HFFc6 (cell line): Measurements from ENCODE around the gene PRKAR1B. TPM values are rescaled to one million over a fixed set of nuclear protein-coding genes. Genes with fewer than 3 reads are reported as not detected.
"Not testable (repeated sequence)": the region's sequence is repeated elsewhere in the genome, so short reads cannot be mapped to it uniquely, and the experiment has no call there.

Experiments
- DNase-seq: peaks from one replicate; pipeline ENCODE4 v3.0.0-alpha.2; 2018
- H3K27ac Mint-ChIP-seq: 2 replicates; pipeline ENCODE4 v1.8.0; 2020; ENCODE audit warnings: mild to moderate bottlenecking, mixed read lengths
- H3K27me3 Mint-ChIP-seq: 2 replicates; pipeline ENCODE4 v1.8.0; 2021; ENCODE audit warnings: mild to moderate bottlenecking, moderate library complexity, mixed read lengths; ENCODE audit not compliant: insufficient read depth
- H3K36me3 Mint-ChIP-seq: 2 replicates; pipeline ENCODE4 v1.8.0; 2021; ENCODE audit warnings: low read depth, mixed read lengths
- H3K4me1 Mint-ChIP-seq: 2 replicates; pipeline ENCODE4 v1.8.0; 2020; ENCODE audit warnings: low read depth, mixed read lengths
- H3K4me3 Mint-ChIP-seq: 2 replicates; pipeline ENCODE4 v1.8.0; 2020; ENCODE audit warnings: mild to moderate bottlenecking, moderate library complexity, mixed read lengths
- H3K9me3 Mint-ChIP-seq: 2 replicates; pipeline ENCODE4 v1.8.0; 2020; ENCODE audit warnings: mild to moderate bottlenecking, mixed read lengths
- total RNA-seq, 6 experiments: library from RNA; stranded (reverse); fragmentation: NEBNext Ultra II Directional; extraction: Animal tissue kit (Norgen Biotek cat#: 25700); gene quantifications; 2 replicates in 1 of 6; 3 replicates in 5 of 6; pipeline ENCODE4 v1.2.3, GENCODE V29; 2021
- TF ChIP-seq, protein P1 (sequence below): fragments of 200-600 bp; sonication (generic); IDR thresholded peaks from 2 replicates; pipeline ENCODE4 v1.5.0; 2021; ENCODE audit warnings: antibody characterized with exemption, mild to moderate bottlenecking

Gene PRKAR1B
- total RNA-seq, 6 experiments from 2014 or later = 15.5 to 22.7 (median 17.1) TPM

DNA sequence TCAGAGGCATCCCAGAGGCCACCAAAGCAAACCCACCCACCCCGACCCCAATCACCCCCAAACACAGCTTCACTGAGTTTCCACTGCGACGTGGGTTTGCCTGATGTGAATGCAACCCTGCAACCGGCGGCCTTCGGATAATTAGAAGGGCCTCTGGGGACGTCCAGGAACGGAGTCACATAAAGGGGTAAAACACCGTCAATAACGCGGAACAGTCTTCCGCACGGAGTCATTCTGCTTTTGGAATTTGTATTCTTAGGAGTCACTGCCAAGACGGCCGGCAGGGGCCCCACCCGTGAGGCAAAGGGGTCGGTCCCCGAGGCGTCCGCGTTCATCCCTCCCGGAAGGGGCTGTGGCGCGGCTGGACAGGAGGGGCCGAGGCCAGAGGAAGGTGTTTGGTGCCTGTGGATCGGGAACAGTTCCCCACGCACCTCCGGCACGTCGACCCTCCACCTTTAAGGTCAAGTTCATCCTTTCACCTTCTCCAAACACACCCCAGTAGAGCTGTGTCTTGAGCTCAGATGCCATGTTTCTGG is 170.7 kb downstream of the PRKAR1B start:
- no peak for DNase-seq
- H3K27me3 Mint-ChIP-seq = no peaks in the 10 kb centered on the region; the same call in 1 of the 2 replicates
- H3K9me3 Mint-ChIP-seq = peaks cover 6% of the 10 kb centered on the region; the same call in 1 of the 2 replicates
- no peaks in the 10 kb centered on the region for H3K4me1 Mint-ChIP-seq
- no peak overlapping the region for H3K4me3 Mint-ChIP-seq
- no peak overlapping the region for H3K27ac Mint-ChIP-seq
- H3K36me3 Mint-ChIP-seq = no peaks in the 10 kb centered on the region
- TF ChIP-seq, protein P1, sequence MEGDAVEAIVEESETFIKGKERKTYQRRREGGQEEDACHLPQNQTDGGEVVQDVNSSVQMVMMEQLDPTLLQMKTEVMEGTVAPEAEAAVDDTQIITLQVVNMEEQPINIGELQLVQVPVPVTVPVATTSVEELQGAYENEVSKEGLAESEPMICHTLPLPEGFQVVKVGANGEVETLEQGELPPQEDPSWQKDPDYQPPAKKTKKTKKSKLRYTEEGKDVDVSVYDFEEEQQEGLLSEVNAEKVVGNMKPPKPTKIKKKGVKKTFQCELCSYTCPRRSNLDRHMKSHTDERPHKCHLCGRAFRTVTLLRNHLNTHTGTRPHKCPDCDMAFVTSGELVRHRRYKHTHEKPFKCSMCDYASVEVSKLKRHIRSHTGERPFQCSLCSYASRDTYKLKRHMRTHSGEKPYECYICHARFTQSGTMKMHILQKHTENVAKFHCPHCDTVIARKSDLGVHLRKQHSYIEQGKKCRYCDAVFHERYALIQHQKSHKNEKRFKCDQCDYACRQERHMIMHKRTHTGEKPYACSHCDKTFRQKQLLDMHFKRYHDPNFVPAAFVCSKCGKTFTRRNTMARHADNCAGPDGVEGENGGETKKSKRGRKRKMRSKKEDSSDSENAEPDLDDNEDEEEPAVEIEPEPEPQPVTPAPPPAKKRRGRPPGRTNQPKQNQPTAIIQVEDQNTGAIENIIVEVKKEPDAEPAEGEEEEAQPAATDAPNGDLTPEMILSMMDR = no peak

- Mint-ChIP-seq H3K9me3 (peaks cover 6% of the 10 kb centered on the region; the same call in 1 of the 2 replicates), H3K4me1 (no peaks in the 10 kb centered on the region), H3K4me3 (no peak overlapping the region), H3K27me3 (no peaks in the 10 kb centered on the region), H3K27ac (no peak overlapping the region), H3K36me3 (no peaks in the 10 kb centered on the region)
- TF ChIP-seq, protein P1 = no peak
- no peak for DNase-seq
These were observed 171.4 kb downstream of the PRKAR1B start for GRCh38 chr7:555551-556160.

- H3K4me3 Mint-ChIP-seq = no peak overlapping the region
- TF ChIP-seq, protein P1 = no peak
- H3K27me3 Mint-ChIP-seq = no peaks in the 10 kb centered on the region; the same call in 1 of the 2 replicates
- no peak overlapping the region for H3K27ac Mint-ChIP-seq
- H3K36me3 Mint-ChIP-seq = no peaks in the 10 kb centered on the region
- H3K4me1 Mint-ChIP-seq = no peaks in the 10 kb centered on the region
- peaks cover 6% of the 10 kb centered on the region; the same call in 1 of the 2 replicates for H3K9me3 Mint-ChIP-seq
- DNase-seq = no peak
These were observed 173.4 kb downstream of the PRKAR1B start for GRCh38 chr7:553636-554111.

GRCh38 chr7:552868-553635 is 174.0 kb downstream of the PRKAR1B start:
- no peak overlapping the region for H3K4me3 Mint-ChIP-seq
- H3K36me3 Mint-ChIP-seq = no peaks in the 10 kb centered on the region
- no peaks in the 10 kb centered on the region for H3K4me1 Mint-ChIP-seq
- TF ChIP-seq, protein P1 = no peak
- H3K27me3 Mint-ChIP-seq = no peaks in the 10 kb centered on the region; the same call in 1 of the 2 replicates
- no peak for DNase-seq
- peaks cover 6% of the 10 kb centered on the region; the same call in 1 of the 2 replicates for H3K9me3 Mint-ChIP-seq
- no peak overlapping the region for H3K27ac Mint-ChIP-seq

DNA sequence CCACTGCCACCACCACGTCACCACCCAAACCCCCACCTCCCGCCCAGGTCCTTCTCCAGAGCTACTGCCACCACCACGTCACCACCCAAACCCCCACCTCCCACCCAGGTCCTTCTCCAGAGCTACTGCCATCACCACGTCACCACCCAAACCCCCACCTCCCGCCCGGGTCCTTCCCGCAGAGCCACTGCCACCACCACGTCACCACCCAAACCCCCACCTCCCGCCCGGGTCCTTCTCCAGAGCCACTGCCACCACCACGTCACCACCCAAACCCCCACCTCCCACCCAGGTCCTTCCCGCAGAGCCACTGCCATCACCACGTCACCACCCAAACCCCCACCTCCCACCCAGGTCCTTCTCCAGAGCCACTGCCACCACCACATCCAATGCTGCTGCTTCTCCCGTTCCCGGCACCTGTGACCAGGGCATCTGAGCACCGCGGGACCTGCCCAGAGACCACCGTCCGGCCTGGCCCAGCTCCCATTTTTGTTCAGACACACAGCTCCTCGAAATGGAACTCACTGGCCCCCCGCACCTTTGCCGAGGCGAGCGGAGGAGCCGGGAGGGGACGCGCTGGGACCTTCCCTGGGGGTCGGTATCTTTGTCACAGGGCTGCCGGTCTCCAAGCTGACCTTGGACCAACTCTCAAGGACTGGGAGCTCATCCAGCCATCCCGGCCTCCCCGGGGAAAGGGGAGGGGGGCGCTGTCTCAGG is 174.8 kb downstream of the PRKAR1B start:
- H3K27ac Mint-ChIP-seq, H3K4me3 Mint-ChIP-seq, H3K36me3 Mint-ChIP-seq, H3K9me3 Mint-ChIP-seq, H3K27me3 Mint-ChIP-seq, H3K4me1 Mint-ChIP-seq, DNase-seq: not testable (repeated sequence)

DNA sequence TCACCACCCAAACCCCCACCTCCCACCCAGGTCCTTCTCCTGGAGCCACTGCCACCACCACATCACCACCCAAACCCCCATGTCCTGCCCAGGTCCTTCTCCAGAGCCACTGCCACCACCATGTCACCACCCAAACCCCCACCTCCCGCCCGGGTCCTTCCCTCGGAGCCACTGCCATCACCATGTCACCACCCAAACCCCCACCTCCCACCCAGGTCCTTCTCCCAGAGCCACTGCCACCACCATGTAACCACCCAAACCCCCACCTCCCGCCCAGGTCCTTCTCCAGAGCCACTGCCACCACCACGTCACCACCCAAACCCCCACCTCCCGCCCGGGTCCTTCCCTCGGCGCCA is 175.5 kb downstream of the PRKAR1B start:
- DNase-seq, H3K9me3 Mint-ChIP-seq, H3K36me3 Mint-ChIP-seq, H3K27ac Mint-ChIP-seq, H3K27me3 Mint-ChIP-seq, H3K4me3 Mint-ChIP-seq: not testable (repeated sequence)
- H3K4me1 Mint-ChIP-seq = peaks cover 10% of the 10 kb centered on the region
